Muscle layer of duodenum (tissue), 2 donors: ENCODE results near the gene SAMD4A.

ENCODE experiments used
- H3K27ac ChIP-seq: one replicate; pipeline ENCODE4 v1.7.0; 2013; ENCODE audit warnings: mild to moderate bottlenecking, low read length
- H3K27me3 ChIP-seq: one replicate; pipeline ENCODE4 v1.7.0; 2013; ENCODE audit warnings: low read depth, mild to moderate bottlenecking, control low read depth, low read length
- H3K36me3 ChIP-seq, 2 donors: one replicate each; pipeline ENCODE4 v1.7.0; 2013; ENCODE audit warnings: low read length in 2 of 2, control low read depth in 1 of 2, mild to moderate bottlenecking in 1 of 2; ENCODE audit not compliant: insufficient read depth in 2 of 2, control insufficient read depth in 1 of 2
- H3K4me1 ChIP-seq, 2 donors: one replicate each; pipeline ENCODE4 v1.7.0; 2013; ENCODE audit warnings: low read length in 2 of 2, mild to moderate bottlenecking in 2 of 2, control low read depth in 1 of 2, moderate library complexity in 1 of 2; ENCODE audit not compliant: insufficient read depth in 2 of 2, control insufficient read depth in 1 of 2
- H3K4me3 ChIP-seq, 2 donors: one replicate each; pipeline ENCODE4 v1.7.0; 2013; ENCODE audit warnings: low read length in 2 of 2, low read depth in 1 of 2, mild to moderate bottlenecking in 1 of 2
- H3K9me3 ChIP-seq, 2 donors: one replicate each; pipeline ENCODE4 v1.7.0; 2013; ENCODE audit warnings: low read length in 2 of 2, control low read depth in 1 of 2, mild to moderate bottlenecking in 1 of 2; ENCODE audit not compliant: control insufficient read depth in 1 of 2
- donor health status: healthy.

SAMD4A gene

GRCh38 chr14:54758041-54758440 is 191.1 kb downstream of the SAMD4A start:
- Histone ChIP-seq H3K4me1 (no peaks in the 10 kb centered on the region), H3K36me3 (peaks cover 13 to 42% of the 10 kb centered on the region in 2 donors), H3K27me3 (no peaks in the 10 kb centered on the region), H3K4me3 (no peak overlapping the region), H3K27ac (no peak overlapping the region), H3K9me3 (no peaks in the 10 kb centered on the region)

- H3K4me1 ChIP-seq = no peaks in the 10 kb centered on the region
- H3K27ac ChIP-seq = no peak overlapping the region
- H3K4me3 ChIP-seq = no peak overlapping the region
- no peaks in the 10 kb centered on the region for H3K27me3 ChIP-seq
- no peaks in the 10 kb centered on the region for H3K9me3 ChIP-seq
- H3K36me3 ChIP-seq = peaks cover 14 to 54% of the 10 kb centered on the region in 2 donors
Observed at GRCh38 chr14:54759982-54760585, 193.2 kb downstream of the SAMD4A start.

- no peaks in the 10 kb centered on the region for H3K4me1 ChIP-seq
- H3K36me3 ChIP-seq = peaks cover 14 to 56% of the 10 kb centered on the region in 2 donors
- H3K4me3 ChIP-seq = no peak overlapping the region
- no peak overlapping the region for H3K27ac ChIP-seq
- no peaks in the 10 kb centered on the region for H3K27me3 ChIP-seq
- H3K9me3 ChIP-seq = no peaks in the 10 kb centered on the region
Observed at GRCh38 chr14:54760866-54761575, 194.1 kb downstream of the SAMD4A start.

GRCh38 chr14:54761835-54762234 is 194.9 kb downstream of the SAMD4A start:
- Histone ChIP-seq H3K36me3 (peaks cover 21 to 58% of the 10 kb centered on the region in 2 donors), H3K27me3 (no peaks in the 10 kb centered on the region), H3K4me3 (no peak overlapping the region), H3K4me1 (no peaks in the 10 kb centered on the region), H3K9me3 (no peaks in the 10 kb centered on the region), H3K27ac (no peak overlapping the region)

- peaks cover 21 to 58% of the 10 kb centered on the region in 2 donors for H3K36me3 ChIP-seq
- H3K4me3 ChIP-seq = no peak overlapping the region
- no peaks in the 10 kb centered on the region for H3K9me3 ChIP-seq
- H3K4me1 ChIP-seq = no peaks in the 10 kb centered on the region
- H3K27ac ChIP-seq = no peak overlapping the region
- H3K27me3 ChIP-seq = no peaks in the 10 kb centered on the region
Observed at GRCh38 chr14:54762296-54762695, 195.4 kb downstream of the SAMD4A start.

GRCh38 chr14:54763761-54764160 is 196.8 kb downstream of the SAMD4A start:
- Histone ChIP-seq H3K27me3 (no peaks in the 10 kb centered on the region), H3K4me3 (no peak overlapping the region), H3K36me3 (peaks cover 21 to 60% of the 10 kb centered on the region in 2 donors), H3K27ac (no peak overlapping the region), H3K4me1 (no peaks in the 10 kb centered on the region), H3K9me3 (no peaks in the 10 kb centered on the region)

- Histone ChIP-seq H3K27me3 (no peaks in the 10 kb centered on the region), H3K4me1 (no peaks in the 10 kb centered on the region), H3K36me3 (peaks cover 18 to 41% of the 10 kb centered on the region in 2 donors), H3K4me3 (no peak overlapping the region), H3K9me3 (no peaks in the 10 kb centered on the region), H3K27ac (no peak overlapping the region)
Observed at GRCh38 chr14:54766276-54767138, 199.6 kb downstream of the SAMD4A start.

- Histone ChIP-seq H3K36me3 (peaks cover 20 to 36% of the 10 kb centered on the region in 2 donors), H3K9me3 (no peaks in the 10 kb centered on the region), H3K27ac (no peak overlapping the region), H3K4me3 (no peak overlapping the region), H3K4me1 (peaks cover 0 to under 1% of the 10 kb centered on the region in 2 donors), H3K27me3 (no peaks in the 10 kb centered on the region)
Observed at GRCh38 chr14:54767139-54767431, 200.2 kb downstream of the SAMD4A start.

- Histone ChIP-seq H3K27me3 (no peaks in the 10 kb centered on the region), H3K4me3 (no peak overlapping the region), H3K4me1 (peaks cover 0 to 4% of the 10 kb centered on the region in 2 donors), H3K27ac (no peak overlapping the region), H3K9me3 (no peaks in the 10 kb centered on the region), H3K36me3 (peaks cover 20 to 36% of the 10 kb centered on the region in 2 donors)
Observed at GRCh38 chr14:54767450-54767849, 200.5 kb downstream of the SAMD4A start.

- H3K36me3 ChIP-seq = peaks cover 20 to 39% of the 10 kb centered on the region in 2 donors
- peaks cover 0 to 10% of the 10 kb centered on the region in 2 donors for H3K4me1 ChIP-seq
- H3K27me3 ChIP-seq = no peaks in the 10 kb centered on the region
- no peaks in the 10 kb centered on the region for H3K9me3 ChIP-seq
- no peak overlapping the region for H3K4me3 ChIP-seq
- H3K27ac ChIP-seq = no peak overlapping the region
Observed at GRCh38 chr14:54768501-54769129, 201.7 kb downstream of the SAMD4A start.
